ENCODE measurements around the gene CHST11.

Gene CHST11

DNA sequence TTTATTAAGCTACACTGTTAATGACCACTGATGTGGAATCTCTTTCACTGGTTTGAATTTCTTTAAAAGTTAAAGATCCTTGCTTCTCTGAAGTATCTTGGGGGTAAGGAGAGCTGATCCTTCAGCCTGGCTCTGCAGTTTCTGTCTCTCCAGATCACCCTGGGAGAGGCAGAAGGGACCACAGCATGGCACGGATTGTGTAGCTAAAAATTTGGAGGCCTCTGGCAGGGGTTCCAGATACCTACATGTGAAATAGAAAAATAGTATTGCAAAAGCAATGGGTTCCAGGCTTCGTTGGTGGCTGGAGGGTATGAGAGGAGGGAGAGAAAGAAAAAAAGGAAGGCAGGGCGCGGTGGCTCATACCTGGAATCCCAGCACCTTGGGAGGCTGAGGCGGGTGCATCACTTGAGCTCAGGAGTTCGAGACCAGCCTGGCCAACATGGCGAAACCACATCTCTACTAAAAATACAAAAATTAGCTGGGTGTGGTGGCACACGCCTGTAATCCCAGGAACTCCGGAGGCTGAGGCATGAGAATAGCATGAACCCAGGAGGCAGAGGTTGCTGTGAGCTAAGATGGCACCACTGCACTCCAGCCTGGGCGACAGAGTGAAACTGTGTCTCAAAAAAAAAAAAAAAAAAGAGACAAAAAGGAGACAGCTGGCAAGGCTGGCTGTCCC, 3.4 kb downstream of the CHST11 start:
- Histone ChIP-seq H3K79me2 (ENCODE audit: insufficient read depth, low read length) (no peaks in the 10 kb centered on the region), H3K27me3 (ENCODE audit: low read length) (no peaks in the 10 kb centered on the region), H3K36me3 (ENCODE audit: low read length) (no peaks in the 10 kb centered on the region), H4K20me1 (ENCODE audit: low read depth, low read length) (no peaks in the 10 kb centered on the region), H3K9me2 (replicated peaks; ENCODE audit: insufficient read depth, low read length) (no peaks in the 10 kb centered on the region), H3F3A (ENCODE audit: insufficient read depth) (no peaks in the 10 kb centered on the region), H3K4me2 (ENCODE audit: low read depth, low read length, poor library complexity, severe bottlenecking) (no peak overlapping the region), H3K9ac (ENCODE audit: low read length) (no peak overlapping the region), H3K4me3 (ENCODE audit: insufficient read depth, low read length, poor library complexity, severe bottlenecking) (no peak overlapping the region), H3K27ac (ENCODE audit: low read depth, low read length) (no peak overlapping the region), H2AFZ (ENCODE audit: low read depth, low read length, severe bottlenecking) (no peak overlapping the region), H3K9me3 (ENCODE audit: insufficient read depth, low read length) (no peaks in the 10 kb centered on the region)
- no peak for TF ChIP-seq EZH2phosphoT487 (conservative IDR thresholded peaks at IDR 0.05; ENCODE audit: low read length)
- no peak for TF ChIP-seq CTCF (IDR thresholded peaks at IDR 0.05; ENCODE audit: insufficient read depth, low read length, poor library complexity, severe bottlenecking)

- no peaks in the 10 kb centered on the region for H3K36me3 ChIP-seq (ENCODE audit: low read length)
- H3K9ac ChIP-seq (ENCODE audit: low read length), result no peak overlapping the region
- no peak overlapping the region for H2AFZ ChIP-seq (ENCODE audit: low read depth, low read length, severe bottlenecking)
- H3F3A ChIP-seq (ENCODE audit: insufficient read depth), result no peaks in the 10 kb centered on the region
- TF ChIP-seq EZH2phosphoT487 (conservative IDR thresholded peaks at IDR 0.05; ENCODE audit: low read length), result no peak
- no peaks in the 10 kb centered on the region for H3K9me2 ChIP-seq (replicated peaks; ENCODE audit: insufficient read depth, low read length)
- H3K27ac ChIP-seq (ENCODE audit: low read depth, low read length), result no peak overlapping the region
- H3K4me3 ChIP-seq (ENCODE audit: insufficient read depth, low read length, poor library complexity, severe bottlenecking), result no peak overlapping the region
- no peak overlapping the region for H3K4me2 ChIP-seq (ENCODE audit: low read depth, low read length, poor library complexity, severe bottlenecking)
- no peaks in the 10 kb centered on the region for H3K27me3 ChIP-seq (ENCODE audit: low read length)
- no peaks in the 10 kb centered on the region for H3K79me2 ChIP-seq (ENCODE audit: insufficient read depth, low read length)
- no peaks in the 10 kb centered on the region for H3K9me3 ChIP-seq (ENCODE audit: insufficient read depth, low read length)
- no peaks in the 10 kb centered on the region for H4K20me1 ChIP-seq (ENCODE audit: low read depth, low read length)
These were observed 4.4 kb downstream of the CHST11 start for GRCh38 chr12:104460973-104461698.

DNA sequence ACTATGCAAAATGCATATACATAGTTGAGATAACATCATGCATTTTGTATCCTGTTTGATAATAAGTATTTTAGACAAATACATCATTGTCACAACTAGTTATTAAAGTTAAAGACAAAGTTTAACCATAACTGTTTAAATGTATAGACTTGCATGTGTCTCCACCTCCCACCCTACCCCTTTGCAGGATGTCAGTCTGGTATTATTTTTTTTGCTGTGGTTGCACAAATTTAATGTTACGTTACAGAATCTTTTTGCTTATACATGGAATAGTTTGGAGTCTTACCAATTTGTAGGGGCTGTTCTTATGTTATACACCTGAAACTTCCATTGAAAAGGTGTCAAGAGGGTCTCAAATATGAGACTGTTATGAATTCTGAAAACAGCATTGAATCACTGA, 5.6 kb downstream of the CHST11 start:
- no peaks in the 10 kb centered on the region for H3K9me2 ChIP-seq (replicated peaks; ENCODE audit: insufficient read depth, low read length)
- H3K4me3 ChIP-seq (ENCODE audit: insufficient read depth, low read length, poor library complexity, severe bottlenecking), result no peak overlapping the region
- H2AFZ ChIP-seq (ENCODE audit: low read depth, low read length, severe bottlenecking), result no peak overlapping the region
- H3F3A ChIP-seq (ENCODE audit: insufficient read depth), result no peaks in the 10 kb centered on the region
- no peak overlapping the region for H3K27ac ChIP-seq (ENCODE audit: low read depth, low read length)
- TF ChIP-seq EZH2phosphoT487 (conservative IDR thresholded peaks at IDR 0.05; ENCODE audit: low read length) (no peak), CTCF (IDR thresholded peaks at IDR 0.05; ENCODE audit: insufficient read depth, low read length, poor library complexity, severe bottlenecking) (no peak)
- no peaks in the 10 kb centered on the region for H3K79me2 ChIP-seq (ENCODE audit: insufficient read depth, low read length)
- no peaks in the 10 kb centered on the region for H3K9me3 ChIP-seq (ENCODE audit: insufficient read depth, low read length)
- no peak overlapping the region for H3K9ac ChIP-seq (ENCODE audit: low read length)
- H3K4me2 ChIP-seq (ENCODE audit: low read depth, low read length, poor library complexity, severe bottlenecking), result no peak overlapping the region
- H3K27me3 ChIP-seq (ENCODE audit: low read length), result no peaks in the 10 kb centered on the region
- no peaks in the 10 kb centered on the region for H4K20me1 ChIP-seq (ENCODE audit: low read depth, low read length)
- H3K36me3 ChIP-seq (ENCODE audit: low read length), result no peaks in the 10 kb centered on the region

DNA sequence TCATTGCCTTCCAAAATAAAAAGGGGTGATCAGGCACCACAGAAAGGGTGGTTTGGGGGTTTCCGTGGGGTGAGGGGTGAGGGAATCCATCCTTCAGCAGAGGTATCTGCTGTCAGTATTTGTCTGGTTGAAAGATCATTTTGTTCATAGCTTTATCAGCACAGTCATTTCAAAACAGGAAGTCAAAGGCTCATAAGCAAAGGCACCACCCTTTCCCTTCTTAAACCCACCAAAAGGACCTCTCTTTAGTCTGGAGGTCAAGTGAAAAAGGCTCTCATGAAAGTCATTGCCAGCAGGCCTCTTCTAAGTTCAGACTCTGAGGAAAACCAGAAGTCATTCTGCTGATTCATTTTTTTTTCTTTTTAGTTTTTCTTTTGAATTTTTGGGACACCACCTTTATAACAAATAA, 6.2 kb downstream of the CHST11 start:
- Histone ChIP-seq H3K9ac (ENCODE audit: low read length) (no peak overlapping the region), H3K27me3 (ENCODE audit: low read length) (no peaks in the 10 kb centered on the region), H3K4me2 (ENCODE audit: low read depth, low read length, poor library complexity, severe bottlenecking) (no peak overlapping the region), H3K4me3 (ENCODE audit: insufficient read depth, low read length, poor library complexity, severe bottlenecking) (no peak overlapping the region), H3K9me2 (replicated peaks; ENCODE audit: insufficient read depth, low read length) (no peaks in the 10 kb centered on the region), H2AFZ (ENCODE audit: low read depth, low read length, severe bottlenecking) (no peak overlapping the region), H3K36me3 (ENCODE audit: low read length) (no peaks in the 10 kb centered on the region), H3K79me2 (ENCODE audit: insufficient read depth, low read length) (no peaks in the 10 kb centered on the region), H4K20me1 (ENCODE audit: low read depth, low read length) (no peaks in the 10 kb centered on the region), H3K27ac (ENCODE audit: low read depth, low read length) (no peak overlapping the region), H3F3A (ENCODE audit: insufficient read depth) (no peaks in the 10 kb centered on the region), H3K9me3 (ENCODE audit: insufficient read depth, low read length) (no peaks in the 10 kb centered on the region)
- TF ChIP-seq EZH2phosphoT487 (conservative IDR thresholded peaks at IDR 0.05; ENCODE audit: low read length) (no peak), CTCF (IDR thresholded peaks at IDR 0.05; ENCODE audit: insufficient read depth, low read length, poor library complexity, severe bottlenecking) (no peak)
